GM23338 (cell line): Measurements from ENCODE around the gene SH3GL2. TPM values are rescaled to one million over a fixed set of nuclear protein-coding genes. Genes with fewer than 3 reads are reported as not detected.

ENCODE experiments used
- ATAC-seq: fragments of 200-7000 bp; cut with Tn5 transposase; 3 replicates; pipeline ENCODE4 v1.9.1; 2020
- DNase-seq: peaks from one replicate; pipeline ENCODE4 v3.0.0-alpha.2; 2015; ENCODE audit warnings: low spot score
- H2AFZ ChIP-seq: fragments of 200-600 bp; sonication (generic); 2 replicates; pipeline ENCODE4 v1.8.0; 2016; ENCODE audit warnings: antibody characterized with exemption, mild to moderate bottlenecking, moderate library complexity
- H3F3A ChIP-seq: fragments of 200-600 bp; sonication (generic); replicated peaks from 2 replicates; pipeline ENCODE4 v1.8.0; 2017; ENCODE audit warnings: antibody characterized with exemption, mixed run types, low read depth
- H3K27ac ChIP-seq: fragments of 200-600 bp; sonication (generic); 2 replicates; pipeline ENCODE4 v1.6.1; 2016; ENCODE audit warnings: low read depth
- H3K27me3 ChIP-seq: fragments of 200-600 bp; sonication (generic); 2 replicates; pipeline ENCODE4 v1.8.0; 2016; ENCODE audit warnings: mild to moderate bottlenecking, mixed run types, moderate library complexity; ENCODE audit not compliant: insufficient read depth
- H3K36me3 ChIP-seq: fragments of 200-600 bp; sonication (generic); 2 replicates; pipeline ENCODE4 v1.8.0; 2016; ENCODE audit warnings: mild to moderate bottlenecking; ENCODE audit not compliant: insufficient read depth
- H3K4me1 ChIP-seq: fragments of 200-600 bp; sonication (generic); 2 replicates; pipeline ENCODE4 v1.8.0; 2016; ENCODE audit warnings: mild to moderate bottlenecking, moderate library complexity; ENCODE audit not compliant: insufficient read depth
- H3K4me2 ChIP-seq: fragments of 200-600 bp; sonication (generic); 2 replicates; pipeline ENCODE4 v1.7.1; 2017; ENCODE audit warnings: mixed run types
- H3K4me3 ChIP-seq: fragments of 200-600 bp; sonication (generic); 2 replicates; pipeline ENCODE4 v1.6.1; 2016; ENCODE audit warnings: mixed run types
- H3K79me2 ChIP-seq: fragments of 200-600 bp; sonication (generic); replicated peaks from 2 replicates; pipeline ENCODE4 v1.8.0; 2017; ENCODE audit warnings: mild to moderate bottlenecking; ENCODE audit not compliant: insufficient read depth
- H3K9me2 ChIP-seq: fragments of 200-600 bp; sonication (generic); 2 replicates; pipeline ENCODE4 v1.8.0; 2017; ENCODE audit not compliant: insufficient read depth
- H4K20me1 ChIP-seq: fragments of 200-600 bp; sonication (generic); replicated peaks from 2 replicates; pipeline ENCODE4 v1.8.0; 2017; ENCODE audit warnings: mild to moderate bottlenecking; ENCODE audit not compliant: insufficient read depth
- H3K27ac Mint-ChIP-seq: 2 replicates; pipeline ENCODE4 v1.8.0; 2020; ENCODE audit warnings: inconsistent platforms, mild to moderate bottlenecking, moderate library complexity, mixed read lengths
- H3K27me3 Mint-ChIP-seq: 3 replicates; pipeline ENCODE4 v1.8.0; 2022; ENCODE audit warnings: low read depth, mild to moderate bottlenecking, moderate library complexity, mixed read lengths, inconsistent platforms; ENCODE audit not compliant: insufficient read depth, poor library complexity
- H3K36me3 Mint-ChIP-seq: 3 replicates; pipeline ENCODE4 v1.8.0; 2021; ENCODE audit warnings: low read depth, mild to moderate bottlenecking, inconsistent platforms, moderate library complexity, mixed read lengths
- H3K4me1 Mint-ChIP-seq: 3 replicates; pipeline ENCODE4 v1.8.0; 2020; ENCODE audit warnings: mild to moderate bottlenecking, inconsistent platforms, mixed read lengths
- H3K4me3 Mint-ChIP-seq: 3 replicates; pipeline ENCODE4 v1.8.0; 2021; ENCODE audit warnings: moderate library complexity, mild to moderate bottlenecking, inconsistent platforms, mixed read lengths
- H3K9me3 Mint-ChIP-seq: 3 replicates; pipeline ENCODE4 v1.8.0; 2020; ENCODE audit warnings: moderate library complexity, mild to moderate bottlenecking, inconsistent platforms, mixed read lengths
- CREB1 ChIP-seq: fragments of 250-450 bp; sonication (Bioruptor Pico); IDR thresholded peaks from 2 replicates; pipeline ENCODE4 v1.5.0; 2020; ENCODE audit warnings: low read depth, mild to moderate bottlenecking, moderate library complexity
- CTCF ChIP-seq, 2 experiments: fragments of 200-600 bp in 1 of 2; sonication (generic) in 1 of 2; conservative IDR thresholded peaks; 2 replicates each; pipeline versions ENCODE4 v1.5.1 to v1.6.1; 2016 to 2017; ENCODE audit warnings: antibody characterized with exemption in 2 of 2, low read depth in 2 of 2, mild to moderate bottlenecking in 2 of 2, moderate library complexity in 1 of 2
- ETS1 ChIP-seq: IDR thresholded peaks from 2 replicates; pipeline ENCODE4 v1.6.1; 2016; ENCODE audit warnings: antibody characterized with exemption
- EZH2 ChIP-seq: fragments of 200-600 bp; sonication (generic); IDR thresholded peaks from one replicate; pipeline ENCODE4 v1.8.0; 2017; ENCODE audit warnings: antibody characterized with exemption, mild to moderate bottlenecking, low read depth; ENCODE audit not compliant: unreplicated experiment
- EZH2phosphoT487 ChIP-seq: fragments of 200-600 bp; sonication (generic); IDR thresholded peaks from one replicate; pipeline ENCODE4 v1.8.1; 2018; ENCODE audit warnings: antibody characterized with exemption; ENCODE audit not compliant: unreplicated experiment
- JUNB ChIP-seq: IDR thresholded peaks from one replicate; pipeline ENCODE4 v1.6.1; 2016; ENCODE audit warnings: antibody characterized with exemption; ENCODE audit not compliant: unreplicated experiment
- POLR2AphosphoS5 ChIP-seq: IDR thresholded peaks from 2 replicates; pipeline ENCODE4 v1.6.1; 2016; ENCODE audit warnings: antibody characterized with exemption, low read depth
- REST ChIP-seq: IDR thresholded peaks from one replicate; pipeline ENCODE4 v1.6.1; 2018; ENCODE audit warnings: antibody characterized with exemption; ENCODE audit not compliant: unreplicated experiment
- STAT1 ChIP-seq: IDR thresholded peaks from one replicate; pipeline ENCODE4 v1.6.1; 2016; ENCODE audit warnings: antibody characterized with exemption; ENCODE audit not compliant: unreplicated experiment
- polyA plus RNA-seq: library from polyadenylated mRNA; unstranded; fragments of >200 nt; fragmentation: Nextera tagmentation; extraction: Ambion mirVana; gene quantifications from 2 replicates; pipeline ENCODE4 v1.2.1, GENCODE V29; 2016
- total RNA-seq: library from RNA; depleted of rRNA; stranded (reverse); fragments of >200 nt; shearing (Covaris generic); gene quantifications from 2 replicates; pipeline ENCODE4 v1.2.3, GENCODE V29; 2014

SH3GL2 gene
- total and polyA plus RNA-seq, 2 experiments from 2014 or later = 5.9 to 8.6 TPM

- ATAC-seq = no peak
- Histone ChIP-seq H3K4me1 (no peaks in the 10 kb centered on the region), H3F3A (no peaks in the 10 kb centered on the region), H4K20me1 (no peaks in the 10 kb centered on the region), H3K27ac (no peak overlapping the region), H3K79me2 (no peaks in the 10 kb centered on the region), H3K27me3 (no peaks in the 10 kb centered on the region), H3K4me3 (no peak overlapping the region), H3K9me2 (no peaks in the 10 kb centered on the region), H2AFZ (no peak overlapping the region), H3K4me2 (no peak overlapping the region), H3K36me3 (no peaks in the 10 kb centered on the region)
- Mint-ChIP-seq H3K36me3 (no peaks in the 10 kb centered on the region), H3K9me3 (no peaks in the 10 kb centered on the region), H3K27ac (no peak overlapping the region), H3K27me3 (no peaks in the 10 kb centered on the region), H3K4me3 (no peak overlapping the region), H3K4me1 (no peaks in the 10 kb centered on the region)
- no peak for DNase-seq
- no peak for TF ChIP-seq POLR2AphosphoS5
- TF ChIP-seq STAT1 = no peak
- TF ChIP-seq EZH2phosphoT487 = no peak
- no peak for TF ChIP-seq ETS1
Observed at GRCh38 chr9:17777465-17777864, 198.6 kb downstream of the SH3GL2 start.

GRCh38 chr9:17782430-17783149, 203.7 kb downstream of the SH3GL2 start:
- no peak overlapping the region for H2AFZ ChIP-seq
- no peaks in the 10 kb centered on the region for H3K27me3 Mint-ChIP-seq
- no peak overlapping the region for H3K4me2 ChIP-seq
- no peaks in the 10 kb centered on the region for H4K20me1 ChIP-seq
- no peaks in the 10 kb centered on the region for H3K4me1 Mint-ChIP-seq
- H3K36me3 ChIP-seq = no peaks in the 10 kb centered on the region
- no peak for DNase-seq
- no peaks in the 10 kb centered on the region for H3K9me3 Mint-ChIP-seq
- no peaks in the 10 kb centered on the region for H3K9me2 ChIP-seq
- no peaks in the 10 kb centered on the region for H3K27me3 ChIP-seq
- no peak overlapping the region for H3K27ac ChIP-seq
- H3K27ac Mint-ChIP-seq = no peak overlapping the region
- no peaks in the 10 kb centered on the region for H3K4me1 ChIP-seq
- no peaks in the 10 kb centered on the region for H3K79me2 ChIP-seq
- H3F3A ChIP-seq = no peaks in the 10 kb centered on the region
- H3K36me3 Mint-ChIP-seq = no peaks in the 10 kb centered on the region
- H3K4me3 ChIP-seq = no peak overlapping the region
- no peak for ATAC-seq
- no peak overlapping the region for H3K4me3 Mint-ChIP-seq
- no peak for TF ChIP-seq CTCF (conservative IDR thresholded peaks at IDR 0.05; ENCODE audit: low read depth in 2 of 2)
- no peak for TF ChIP-seq REST
- no peak for TF ChIP-seq CREB1 (CRISPR knock-in tag)
- TF ChIP-seq EZH2 = no peak
- TF ChIP-seq JUNB = no peak
